ENCODE data around the gene CAMK2A. TPM values are rescaled to one million over a fixed set of nuclear protein-coding genes. Genes with fewer than 3 reads are reported as not detected.
"Not testable (repeated sequence)": the region's sequence is repeated elsewhere in the genome, so short reads cannot be mapped to it uniquely, and the experiment has no call there.

The CAMK2A gene
- total and polyA plus RNA-seq, 3 donors from 2014 or later = 0.24 to 0.70 (median 0.25) TPM

DNA sequence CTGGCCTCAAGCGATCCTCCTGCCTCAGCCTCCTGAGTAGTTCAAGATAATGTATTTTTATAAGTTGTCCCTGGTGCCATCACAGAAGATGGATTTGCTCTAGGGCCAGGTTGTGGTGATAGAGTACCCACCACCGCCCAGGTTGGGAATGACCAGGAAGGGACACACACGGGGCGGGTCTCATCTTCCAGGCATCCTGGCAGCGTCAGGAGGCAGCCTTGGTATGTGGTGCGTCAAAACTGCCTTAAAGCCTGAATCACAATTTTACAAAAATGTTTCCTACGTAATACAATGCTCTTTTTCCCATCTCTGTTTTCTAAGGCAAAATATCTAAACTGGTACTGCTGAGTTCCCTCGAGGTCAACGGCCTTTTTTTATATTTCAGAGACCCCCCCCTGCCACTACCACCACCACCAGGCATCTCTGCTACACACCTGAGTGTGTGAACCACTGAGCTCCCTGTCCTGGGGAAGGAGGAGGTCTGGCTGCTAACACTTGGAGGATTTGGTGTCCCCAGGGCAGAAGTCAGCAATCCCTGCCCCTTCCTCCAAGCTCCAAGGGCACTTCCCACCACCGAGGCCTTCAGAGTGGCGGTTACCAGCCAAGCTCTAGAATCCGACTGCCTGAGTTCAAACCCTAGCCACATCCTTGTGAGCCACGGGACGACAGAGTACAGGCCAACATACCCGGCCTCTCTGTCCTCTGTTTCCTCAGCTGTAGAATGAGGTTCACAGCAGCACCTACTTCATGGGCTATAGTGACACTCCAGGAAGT is 52.4 kb downstream of the CAMK2A start:
- no peak for DNase-seq
- H3K36me3 ChIP-seq (ENCODE audit: low read depth, missing control alignments) = no peaks in the 10 kb centered on the region
- H3K9me3 ChIP-seq = no peaks in the 10 kb centered on the region
- H3K4me3 ChIP-seq = no peak overlapping the region
- H3K27me3 ChIP-seq = no peaks in the 10 kb centered on the region
- H3K27ac ChIP-seq = no peak overlapping the region
- 88 to 89% methylated on average over 15 of the region's 15 CpGs for WGBS, 2 donors
- H3K4me1 ChIP-seq = no peaks in the 10 kb centered on the region
- TF ChIP-seq POLR2A (IDR thresholded peaks at IDR 0.05) = no peak
- TF ChIP-seq, protein P1, sequence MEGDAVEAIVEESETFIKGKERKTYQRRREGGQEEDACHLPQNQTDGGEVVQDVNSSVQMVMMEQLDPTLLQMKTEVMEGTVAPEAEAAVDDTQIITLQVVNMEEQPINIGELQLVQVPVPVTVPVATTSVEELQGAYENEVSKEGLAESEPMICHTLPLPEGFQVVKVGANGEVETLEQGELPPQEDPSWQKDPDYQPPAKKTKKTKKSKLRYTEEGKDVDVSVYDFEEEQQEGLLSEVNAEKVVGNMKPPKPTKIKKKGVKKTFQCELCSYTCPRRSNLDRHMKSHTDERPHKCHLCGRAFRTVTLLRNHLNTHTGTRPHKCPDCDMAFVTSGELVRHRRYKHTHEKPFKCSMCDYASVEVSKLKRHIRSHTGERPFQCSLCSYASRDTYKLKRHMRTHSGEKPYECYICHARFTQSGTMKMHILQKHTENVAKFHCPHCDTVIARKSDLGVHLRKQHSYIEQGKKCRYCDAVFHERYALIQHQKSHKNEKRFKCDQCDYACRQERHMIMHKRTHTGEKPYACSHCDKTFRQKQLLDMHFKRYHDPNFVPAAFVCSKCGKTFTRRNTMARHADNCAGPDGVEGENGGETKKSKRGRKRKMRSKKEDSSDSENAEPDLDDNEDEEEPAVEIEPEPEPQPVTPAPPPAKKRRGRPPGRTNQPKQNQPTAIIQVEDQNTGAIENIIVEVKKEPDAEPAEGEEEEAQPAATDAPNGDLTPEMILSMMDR (IDR thresholded peaks at IDR 0.05) = no peak
- intact Hi-C loops (cut with DNase I; ENCODE audit: low total_unique reads) = no loop called here

DNA sequence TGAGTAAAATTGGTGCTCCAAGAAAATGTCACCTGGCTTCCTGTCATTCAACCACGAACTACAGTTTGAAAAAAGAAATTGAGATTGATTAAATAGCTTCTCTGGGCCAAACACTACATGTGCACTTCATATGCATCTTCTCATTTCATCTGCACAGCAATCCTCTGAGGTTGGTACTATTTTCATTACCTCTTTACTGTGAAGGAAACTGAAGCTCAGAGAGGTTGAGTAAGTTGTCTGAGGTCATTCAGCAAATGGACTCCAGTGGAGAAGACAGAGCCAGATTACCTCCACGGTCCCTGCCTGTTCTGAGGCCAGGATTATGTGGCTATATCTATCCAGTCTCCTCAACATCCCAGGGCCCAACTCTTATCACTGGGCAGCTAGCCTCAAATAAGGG is 53.3 kb downstream of the CAMK2A start:
- DNase-seq = no peak
- Histone ChIP-seq H3K36me3 (ENCODE audit: low read depth, missing control alignments) (no peaks in the 10 kb centered on the region), H3K27ac (no peak overlapping the region), H3K27me3 (no peaks in the 10 kb centered on the region), H3K4me3 (no peak overlapping the region), H3K4me1 (no peaks in the 10 kb centered on the region), H3K9me3 (no peaks in the 10 kb centered on the region)
- TF ChIP-seq, protein P1 (IDR thresholded peaks at IDR 0.05) = no peak
- TF ChIP-seq POLR2A (IDR thresholded peaks at IDR 0.05) = no peak
- intact Hi-C loops (cut with DNase I; ENCODE audit: low total_unique reads) = no loop called here
- WGBS, 2 donors = 89 to 95% methylated on average over 2 of the region's 2 CpGs

DNA sequence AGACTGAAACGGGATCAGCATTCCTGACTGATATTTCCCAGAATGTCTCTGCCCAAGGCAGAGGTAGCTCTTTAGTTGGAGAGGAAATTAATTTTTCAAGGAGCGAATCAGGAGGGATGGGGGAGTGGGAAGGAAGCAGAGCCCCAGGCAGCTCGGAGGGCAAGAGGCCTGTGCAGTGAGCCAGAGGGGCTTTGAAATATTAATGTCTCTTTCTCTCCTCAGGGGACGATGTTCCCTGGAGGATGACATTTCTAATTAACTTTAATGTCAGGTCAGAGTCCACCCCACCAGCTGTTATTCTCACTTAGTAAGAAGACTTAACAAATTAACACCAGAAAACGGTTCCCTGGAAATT is 54.1 kb downstream of the CAMK2A start:
- no peak overlapping the region for H3K27ac ChIP-seq
- H3K27me3 ChIP-seq = no peaks in the 10 kb centered on the region
- TF ChIP-seq, protein P1 (IDR thresholded peaks at IDR 0.05) = no peak
- TF ChIP-seq POLR2A (IDR thresholded peaks at IDR 0.05) = no peak
- intact Hi-C loops (cut with DNase I; ENCODE audit: low total_unique reads) = no loop called here
- H3K36me3 ChIP-seq (ENCODE audit: low read depth, missing control alignments) = no peaks in the 10 kb centered on the region
- H3K9me3 ChIP-seq = no peaks in the 10 kb centered on the region
- H3K4me3 ChIP-seq = no peak overlapping the region
- DNase-seq = no peak
- no peaks in the 10 kb centered on the region for H3K4me1 ChIP-seq
- 82 to 83% methylated on average over 5 of the region's 5 CpGs for WGBS, 2 donors

DNA sequence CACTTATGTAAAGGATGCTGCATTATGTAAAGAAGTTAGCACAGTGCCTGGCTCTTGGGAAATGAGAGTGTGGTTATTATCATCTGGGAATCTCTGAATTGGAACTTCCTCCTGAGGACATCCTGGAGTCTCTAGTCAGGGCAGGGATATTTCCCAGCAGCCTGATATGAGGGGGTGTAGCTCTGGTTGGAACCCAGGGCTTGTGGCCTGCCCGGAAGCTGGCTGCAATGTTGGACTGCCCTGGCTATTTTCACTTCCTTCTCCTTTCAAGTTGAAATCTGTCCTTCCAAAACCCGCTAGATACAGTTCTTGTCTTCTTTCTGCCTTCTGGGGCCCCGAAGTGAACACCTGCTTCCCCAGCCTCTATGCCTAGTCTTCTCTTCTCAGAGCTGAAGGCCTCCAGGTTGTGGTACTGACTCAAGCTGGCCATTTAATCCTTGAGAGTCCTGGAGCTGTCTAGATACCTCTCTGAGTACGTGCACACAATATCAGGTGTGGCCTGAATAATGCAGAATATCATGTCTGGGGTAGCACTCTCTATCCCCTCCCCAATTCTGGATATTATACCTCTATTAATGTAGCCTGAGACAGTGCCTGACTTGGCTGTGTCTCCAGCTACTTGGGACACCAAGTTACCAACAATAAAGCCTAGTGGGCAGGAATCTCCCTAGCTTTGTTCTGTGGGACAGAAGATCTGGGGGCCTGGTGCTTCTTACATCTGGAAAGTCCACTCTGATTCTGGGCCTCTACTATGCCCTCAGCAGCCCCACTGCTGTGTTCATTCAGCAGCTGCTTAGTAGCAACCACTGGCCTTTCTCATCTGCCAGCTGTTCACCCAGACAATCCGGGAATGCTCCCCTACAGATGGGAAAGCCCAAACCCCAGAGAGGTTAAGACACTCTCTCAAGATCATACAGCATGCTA is 54.7 kb downstream of the CAMK2A start:
- WGBS, 2 donors = 75 to 89% methylated on average over 5 of the region's 5 CpGs
- Histone ChIP-seq H3K9me3 (no peaks in the 10 kb centered on the region), H3K4me1 (no peaks in the 10 kb centered on the region), H3K4me3 (no peak overlapping the region), H3K36me3 (ENCODE audit: low read depth, missing control alignments) (no peaks in the 10 kb centered on the region), H3K27ac (no peak overlapping the region), H3K27me3 (no peaks in the 10 kb centered on the region)
- intact Hi-C loops (cut with DNase I; ENCODE audit: low total_unique reads) = no loop called here
- no peak for TF ChIP-seq POLR2A (IDR thresholded peaks at IDR 0.05)
- TF ChIP-seq, protein P1 (IDR thresholded peaks at IDR 0.05) = no peak
- no peak for DNase-seq

DNA sequence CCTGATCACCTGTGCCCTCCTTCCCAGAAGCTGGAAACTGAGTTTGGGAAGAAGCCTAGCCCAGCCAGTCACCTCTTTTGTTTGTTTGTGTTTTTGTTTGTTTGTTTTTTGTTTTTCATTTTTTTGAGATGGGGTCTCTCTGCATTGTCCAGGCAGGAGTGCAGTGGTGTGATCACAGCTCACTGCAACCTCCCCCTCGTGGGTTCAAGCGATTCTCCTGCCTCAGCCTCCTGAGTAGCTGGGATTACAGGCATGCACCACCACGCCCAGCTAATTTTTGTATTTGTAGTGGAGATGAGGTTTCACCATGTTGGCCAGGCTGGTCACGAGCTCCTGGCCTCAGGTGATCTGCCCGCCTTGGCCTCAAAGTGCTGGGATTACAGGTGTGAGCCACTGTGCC is 55.9 kb downstream of the CAMK2A start:
- H3K4me1 ChIP-seq; H3K4me3 ChIP-seq; H3K27me3 ChIP-seq; H3K36me3 ChIP-seq (ENCODE audit: low read depth, missing control alignments); H3K27ac ChIP-seq; intact Hi-C loops (cut with DNase I; ENCODE audit: low total_unique reads); DNase-seq; H3K9me3 ChIP-seq: not testable (repeated sequence)
- 98 to 100% methylated on average over 3 to 5 of the region's 5 CpGs for WGBS, 2 donors

Measured in testis (tissue), 3 donors.